ENCODE data around the gene RPS6KA5. TPM values are rescaled to one million over a fixed set of nuclear protein-coding genes. Genes with fewer than 3 reads are reported as not detected.

RPS6KA5 gene
- total and polyA plus RNA-seq, 3 experiments from 2014 or later = 17.7 to 21.3 (median 19.9) TPM

GRCh38 chr14:90880282-90880681 is 180.2 kb downstream of the RPS6KA5 start:
- H3K36me3 Mint-ChIP-seq = peaks cover 24 to 56% (median 35%) of the 10 kb centered on the region in 3 donors

GRCh38 chr14:90874599-90874998 is 185.8 kb downstream of the RPS6KA5 start:
- DNase-seq = no peak
- Mint-ChIP-seq H3K27me3 (no peaks in the 10 kb centered on the region), H3K4me1 (no peaks in the 10 kb centered on the region), H3K9me3 (no peaks in the 10 kb centered on the region), H3K36me3 (peaks cover 16 to 68% (median 39%) of the 10 kb centered on the region in 3 donors), H3K4me3 (no peak overlapping the region), H3K27ac (peak overlapping the region in 1 of 8 donors; percentile 8)
- Histone ChIP-seq H3K27ac (ENCODE audit: low read depth, low read length) (no peak overlapping the region), H3K27me3 (ENCODE audit: insufficient read depth, low read length, poor library complexity, severe bottlenecking) (no peaks in the 10 kb centered on the region), H3K36me3 (ENCODE audit: insufficient read depth, low read length) (peaks cover 10% of the 10 kb centered on the region), H3K4me1 (ENCODE audit: insufficient read depth, low read length) (no peaks in the 10 kb centered on the region), H3K9me3 (ENCODE audit: low read length) (no peaks in the 10 kb centered on the region), H3K4me3 (ENCODE audit: low read length) (no peak overlapping the region)
- POLR2A ChIA-PET = interaction anchor here (0.6 kb wide), 2 partner anchors 11 to 449 kb away, joined by 3 to 10 read pairs; no protein-coding TSS in a partner anchor
- CTCF ChIA-PET = no interaction called here

More at GRCh38 chr14:90880282-90880681, 180.2 kb downstream of the RPS6KA5 start:
- H3K4me1 Mint-ChIP-seq = no peaks in the 10 kb centered on the region
- H3K27me3 ChIP-seq (ENCODE audit: insufficient read depth, low read length, poor library complexity, severe bottlenecking) = no peaks in the 10 kb centered on the region
- POLR2A ChIA-PET = no interaction called here
- no peak overlapping the region for H3K27ac ChIP-seq (ENCODE audit: low read depth, low read length)
- H3K36me3 ChIP-seq (ENCODE audit: insufficient read depth, low read length) = peaks cover 5% of the 10 kb centered on the region
- CTCF ChIA-PET = no interaction called here
- no peaks in the 10 kb centered on the region for H3K4me1 ChIP-seq (ENCODE audit: insufficient read depth, low read length)
- H3K4me3 Mint-ChIP-seq = no peak overlapping the region
- H3K9me3 ChIP-seq (ENCODE audit: low read length) = no peaks in the 10 kb centered on the region
- H3K9me3 Mint-ChIP-seq = peaks cover 4 to 8% (median 5%) of the 10 kb centered on the region in 5 donors
- no peak overlapping the region for H3K4me3 ChIP-seq (ENCODE audit: low read length)
- no peaks in the 10 kb centered on the region for H3K27me3 Mint-ChIP-seq
- DNase-seq = no peak
- H3K27ac Mint-ChIP-seq = no peak overlapping the region

GRCh38 chr14:90871605-90872233 is 188.7 kb downstream of the RPS6KA5 start:
- no peaks in the 10 kb centered on the region for H3K4me1 Mint-ChIP-seq
- no peak overlapping the region for H3K4me3 Mint-ChIP-seq
- peak overlapping the region in 1 of 8 donors; percentile 35 for H3K27ac Mint-ChIP-seq
- Histone ChIP-seq H3K9me3 (ENCODE audit: low read length) (no peaks in the 10 kb centered on the region), H3K4me1 (ENCODE audit: insufficient read depth, low read length) (no peaks in the 10 kb centered on the region), H3K36me3 (ENCODE audit: insufficient read depth, low read length) (peaks cover 10% of the 10 kb centered on the region), H3K27ac (ENCODE audit: low read depth, low read length) (no peak overlapping the region), H3K27me3 (ENCODE audit: insufficient read depth, low read length, poor library complexity, severe bottlenecking) (no peaks in the 10 kb centered on the region), H3K4me3 (ENCODE audit: low read length) (no peak overlapping the region)
- no peaks in the 10 kb centered on the region for H3K9me3 Mint-ChIP-seq
- ChIA-PET POLR2A (no interaction called here), CTCF (no interaction called here)
- H3K36me3 Mint-ChIP-seq = peaks cover 13 to 49% (median 31%) of the 10 kb centered on the region in 3 donors
- DNase-seq = no peak
- no peaks in the 10 kb centered on the region for H3K27me3 Mint-ChIP-seq

- H3K36me3 Mint-ChIP-seq = peaks cover 9 to 45% (median 25%) of the 10 kb centered on the region in 3 donors
- Histone ChIP-seq H3K4me1 (ENCODE audit: insufficient read depth, low read length) (no peaks in the 10 kb centered on the region), H3K27ac (ENCODE audit: low read depth, low read length) (no peak overlapping the region), H3K27me3 (ENCODE audit: insufficient read depth, low read length, poor library complexity, severe bottlenecking) (no peaks in the 10 kb centered on the region), H3K4me3 (ENCODE audit: low read length) (no peak overlapping the region), H3K9me3 (ENCODE audit: low read length) (no peaks in the 10 kb centered on the region), H3K36me3 (ENCODE audit: insufficient read depth, low read length) (peaks cover 10% of the 10 kb centered on the region)
- no peaks in the 10 kb centered on the region for H3K27me3 Mint-ChIP-seq
- CTCF ChIA-PET = no interaction called here
- H3K4me1 Mint-ChIP-seq = no peaks in the 10 kb centered on the region
- no peaks in the 10 kb centered on the region for H3K9me3 Mint-ChIP-seq
- H3K27ac Mint-ChIP-seq = no peak overlapping the region
- H3K4me3 Mint-ChIP-seq = no peak overlapping the region
- no peak for DNase-seq
- POLR2A ChIA-PET = no interaction called here
These were observed 189.4 kb downstream of the RPS6KA5 start for GRCh38 chr14:90870950-90871604.

GRCh38 chr14:90867501-90867900 is 192.9 kb downstream of the RPS6KA5 start:
- no peaks in the 10 kb centered on the region for H3K9me3 Mint-ChIP-seq
- no peak overlapping the region for H3K4me3 Mint-ChIP-seq
- ChIA-PET POLR2A (no interaction called here), CTCF (interaction anchor here (1.0 kb wide), 1 partner anchor 11 kb away, joined by 3 read pairs; no protein-coding TSS in a partner anchor)
- H3K36me3 ChIP-seq (ENCODE audit: insufficient read depth, low read length) = no peaks in the 10 kb centered on the region
- no peaks in the 10 kb centered on the region for H3K4me1 Mint-ChIP-seq
- H3K27ac ChIP-seq (ENCODE audit: low read depth, low read length) = no peak overlapping the region
- H3K27ac Mint-ChIP-seq = no peak overlapping the region
- no peak overlapping the region for H3K4me3 ChIP-seq (ENCODE audit: low read length)
- no peaks in the 10 kb centered on the region for H3K9me3 ChIP-seq (ENCODE audit: low read length)
- peaks cover 2 to 26% (median 12%) of the 10 kb centered on the region in 3 donors for H3K36me3 Mint-ChIP-seq
- H3K27me3 ChIP-seq (ENCODE audit: insufficient read depth, low read length, poor library complexity, severe bottlenecking) = no peaks in the 10 kb centered on the region
- no peaks in the 10 kb centered on the region for H3K27me3 Mint-ChIP-seq
- H3K4me1 ChIP-seq (ENCODE audit: insufficient read depth, low read length) = no peaks in the 10 kb centered on the region
- DNase-seq = no peak

- Histone ChIP-seq H3K27me3 (ENCODE audit: insufficient read depth, low read length, poor library complexity, severe bottlenecking) (no peaks in the 10 kb centered on the region), H3K36me3 (ENCODE audit: insufficient read depth, low read length) (no peaks in the 10 kb centered on the region), H3K27ac (ENCODE audit: low read depth, low read length) (no peak overlapping the region), H3K4me1 (ENCODE audit: insufficient read depth, low read length) (no peaks in the 10 kb centered on the region), H3K4me3 (ENCODE audit: low read length) (no peak overlapping the region), H3K9me3 (ENCODE audit: low read length) (no peaks in the 10 kb centered on the region)
- CTCF ChIA-PET = interaction anchor here (1.0 kb wide), 2 partner anchors 9 to 11 kb away, joined by 3 read pairs; no protein-coding TSS in a partner anchor
- no peaks in the 10 kb centered on the region for H3K4me1 Mint-ChIP-seq
- H3K27ac Mint-ChIP-seq = no peak overlapping the region
- H3K4me3 Mint-ChIP-seq = no peak overlapping the region
- POLR2A ChIA-PET = no interaction called here
- peaks cover 5 to 21% (median 9%) of the 10 kb centered on the region in 3 donors for H3K36me3 Mint-ChIP-seq
- no peaks in the 10 kb centered on the region for H3K9me3 Mint-ChIP-seq
- no peak for DNase-seq
- H3K27me3 Mint-ChIP-seq = no peaks in the 10 kb centered on the region
These were observed 193.6 kb downstream of the RPS6KA5 start for GRCh38 chr14:90866833-90867232.

- no peak overlapping the region for H3K4me3 Mint-ChIP-seq
- no peaks in the 10 kb centered on the region for H3K4me1 Mint-ChIP-seq
- H3K27ac ChIP-seq (ENCODE audit: low read depth, low read length) = no peak overlapping the region
- no peak overlapping the region for H3K4me3 ChIP-seq (ENCODE audit: low read length)
- no peaks in the 10 kb centered on the region for H3K27me3 Mint-ChIP-seq
- H3K4me1 ChIP-seq (ENCODE audit: insufficient read depth, low read length) = no peaks in the 10 kb centered on the region
- POLR2A ChIA-PET = no interaction called here
- no peaks in the 10 kb centered on the region for H3K27me3 ChIP-seq (ENCODE audit: insufficient read depth, low read length, poor library complexity, severe bottlenecking)
- CTCF ChIA-PET = no interaction called here
- no peaks in the 10 kb centered on the region for H3K36me3 ChIP-seq (ENCODE audit: insufficient read depth, low read length)
- no peaks in the 10 kb centered on the region for H3K9me3 Mint-ChIP-seq
- no peak overlapping the region for H3K27ac Mint-ChIP-seq
- no peaks in the 10 kb centered on the region for H3K9me3 ChIP-seq (ENCODE audit: low read length)
- DNase-seq = no peak
- H3K36me3 Mint-ChIP-seq = peaks cover 5 to 15% (median 8%) of the 10 kb centered on the region in 3 donors
These were observed 195.7 kb downstream of the RPS6KA5 start for GRCh38 chr14:90864741-90865140.

GRCh38 chr14:90858511-90858910 is 201.9 kb downstream of the RPS6KA5 start:
- DNase-seq = no peak
- H3K4me3 Mint-ChIP-seq = no peak overlapping the region
- Histone ChIP-seq H3K4me3 (ENCODE audit: low read length) (no peak overlapping the region), H3K27me3 (ENCODE audit: insufficient read depth, low read length, poor library complexity, severe bottlenecking) (no peaks in the 10 kb centered on the region), H3K9me3 (ENCODE audit: low read length) (no peaks in the 10 kb centered on the region), H3K27ac (ENCODE audit: low read depth, low read length) (no peak overlapping the region), H3K36me3 (ENCODE audit: insufficient read depth, low read length) (no peaks in the 10 kb centered on the region), H3K4me1 (ENCODE audit: insufficient read depth, low read length) (no peaks in the 10 kb centered on the region)
- ChIA-PET CTCF (no interaction called here), POLR2A (no interaction called here)
- no peaks in the 10 kb centered on the region for H3K4me1 Mint-ChIP-seq
- no peaks in the 10 kb centered on the region for H3K27me3 Mint-ChIP-seq
- H3K9me3 Mint-ChIP-seq = no peaks in the 10 kb centered on the region
- no peak overlapping the region for H3K27ac Mint-ChIP-seq
- peaks cover 5 to 17% (median 8%) of the 10 kb centered on the region in 3 donors for H3K36me3 Mint-ChIP-seq
